K562 (cell line): ENCODE results near the gene KCNK1.

ENCODE experiments used
- EGR1 ChIP-seq: fragments of 450-650 bp; conservative IDR thresholded peaks from 2 replicates; pipeline ENCODE4 v1.6.1; 2017; ENCODE audit warnings: mild to moderate bottlenecking
- GATA2 ChIP-seq: sonication (generic); formaldehyde crosslinking; IDR thresholded peaks from 2 replicates; pipeline ENCODE4 v1.4.0; 2020; ENCODE audit warnings: mild to moderate bottlenecking, missing genetic modification reagents
- NEUROD1 ChIP-seq: fragments of 150-350 bp; IDR thresholded peaks from 2 replicates; pipeline ENCODE4 v1.6.1; 2014; ENCODE audit warnings: borderline replicate concordance, low read length, low read depth; ENCODE audit not compliant: partially characterized antibody
- NFRKB ChIP-seq: fragments of 450-650 bp; IDR thresholded peaks from 2 replicates; pipeline ENCODE4 v1.6.1; 2016; ENCODE audit warnings: low read depth
- NRF1 ChIP-seq, 2 experiments: fragments of 450-650 bp; IDR thresholded peaks in 1 of 2; conservative IDR thresholded peaks in 1 of 2; 2 replicates each; pipeline ENCODE4 v1.6.1; 2014; ENCODE audit warnings: mild to moderate bottlenecking in 2 of 2
- TF ChIP-seq, protein P1 (sequence below): sonication (generic); formaldehyde crosslinking; IDR thresholded peaks from 2 replicates; pipeline ENCODE4 v1.8.1; 2023; ENCODE audit warnings: mild to moderate bottlenecking, missing genetic modification reagents
- TF ChIP-seq, protein P2 (sequence below): sonication (generic); formaldehyde crosslinking; IDR thresholded peaks from 2 replicates; pipeline ENCODE4 v1.9.0; 2022; ENCODE audit warnings: mild to moderate bottlenecking, missing genetic modification reagents

DNA sequence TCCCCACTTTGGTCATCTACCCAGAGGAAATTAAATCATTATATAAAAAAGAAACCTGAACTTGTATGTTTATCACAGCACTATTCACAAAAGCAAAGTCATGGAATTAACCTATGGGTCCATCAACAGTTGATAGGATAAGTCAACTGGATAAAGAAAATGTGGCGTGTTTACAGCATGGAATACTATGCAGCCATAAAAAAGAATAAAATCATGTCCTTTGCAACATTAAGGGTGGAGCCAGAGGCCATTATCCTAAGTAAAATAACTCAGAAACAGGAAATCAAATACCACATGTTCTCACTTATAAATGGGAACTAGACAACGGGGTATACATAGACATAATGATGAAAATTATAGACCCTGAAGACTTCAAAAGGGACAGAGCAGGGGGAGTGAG, 27.6 kb upstream of the KCNK1 start:
- no peak for TF ChIP-seq EGR1
- TF ChIP-seq GATA2 (CRISPR knock-in tag): no peak
- no peak for TF ChIP-seq NEUROD1
- TF ChIP-seq, protein P1, sequence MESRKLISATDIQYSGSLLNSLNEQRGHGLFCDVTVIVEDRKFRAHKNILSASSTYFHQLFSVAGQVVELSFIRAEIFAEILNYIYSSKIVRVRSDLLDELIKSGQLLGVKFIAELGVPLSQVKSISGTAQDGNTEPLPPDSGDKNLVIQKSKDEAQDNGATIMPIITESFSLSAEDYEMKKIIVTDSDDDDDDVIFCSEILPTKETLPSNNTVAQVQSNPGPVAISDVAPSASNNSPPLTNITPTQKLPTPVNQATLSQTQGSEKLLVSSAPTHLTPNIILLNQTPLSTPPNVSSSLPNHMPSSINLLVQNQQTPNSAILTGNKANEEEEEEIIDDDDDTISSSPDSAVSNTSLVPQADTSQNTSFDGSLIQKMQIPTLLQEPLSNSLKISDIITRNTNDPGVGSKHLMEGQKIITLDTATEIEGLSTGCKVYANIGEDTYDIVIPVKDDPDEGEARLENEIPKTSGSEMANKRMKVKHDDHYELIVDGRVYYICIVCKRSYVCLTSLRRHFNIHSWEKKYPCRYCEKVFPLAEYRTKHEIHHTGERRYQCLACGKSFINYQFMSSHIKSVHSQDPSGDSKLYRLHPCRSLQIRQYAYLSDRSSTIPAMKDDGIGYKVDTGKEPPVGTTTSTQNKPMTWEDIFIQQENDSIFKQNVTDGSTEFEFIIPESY (CRISPR knock-in tag): no peak
- TF ChIP-seq, protein P2, sequence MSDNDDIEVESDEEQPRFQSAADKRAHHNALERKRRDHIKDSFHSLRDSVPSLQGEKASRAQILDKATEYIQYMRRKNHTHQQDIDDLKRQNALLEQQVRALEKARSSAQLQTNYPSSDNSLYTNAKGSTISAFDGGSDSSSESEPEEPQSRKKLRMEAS (CRISPR knock-in tag): no peak
- no peak for TF ChIP-seq NRF1 (conservative IDR thresholded peaks at IDR 0.05 in 1 of 2, IDR thresholded peaks at IDR 0.05 in 1 of 2)
- TF ChIP-seq NFRKB: no peak
